Stomach smooth muscle (tissue), 2 donors: ENCODE results near the gene NDRG2.

Experiments
- H3K27ac ChIP-seq: one replicate; pipeline ENCODE4 v1.7.0; 2013; ENCODE audit warnings: mild to moderate bottlenecking, low read length, inconsistent platforms
- H3K27me3 ChIP-seq, 2 donors: one replicate each; pipeline ENCODE4 v1.7.0; 2013; ENCODE audit warnings: low read length in 2 of 2; ENCODE audit not compliant: insufficient read depth in 2 of 2, control insufficient read depth in 1 of 2
- H3K36me3 ChIP-seq, 2 donors: one replicate each; pipeline ENCODE4 v1.7.0; 2013; ENCODE audit warnings: low read length in 2 of 2; ENCODE audit not compliant: control insufficient read depth in 2 of 2, insufficient read depth in 2 of 2
- H3K4me1 ChIP-seq: one replicate; pipeline ENCODE4 v1.7.0; 2013; ENCODE audit warnings: low read length; ENCODE audit not compliant: control insufficient read depth, insufficient read depth
- H3K4me3 ChIP-seq, 2 donors: one replicate each; pipeline ENCODE4 v1.7.0; 2013; ENCODE audit warnings: low read length in 2 of 2
- H3K9ac ChIP-seq, 2 donors: one replicate each; pipeline ENCODE4 v1.7.0; 2013; ENCODE audit warnings: low read length in 2 of 2, mild to moderate bottlenecking in 1 of 2
- H3K9me3 ChIP-seq, 2 donors: one replicate each; pipeline ENCODE4 v1.7.0; 2013; ENCODE audit warnings: low read length in 2 of 2; ENCODE audit not compliant: control insufficient read depth in 2 of 2
- donor health status: healthy.
- donor health status: Pancreatic carcinoma.

Gene NDRG2

GRCh38 chr14:21024585-21025370, at the start of gene NDRG2:
Gene NDRG2, minus strand, starts transcription at chr14:21025061. Its CDS starts 1,746 bp downstream, at chr14:21023315.
- H3K36me3 ChIP-seq, result peaks cover 16 to 20% of the 10 kb centered on the region in 2 donors
- no peaks in the 10 kb centered on the region for H3K9me3 ChIP-seq
- peak within 1 kb of the TSS; percentile 77 to 78 for H3K9ac ChIP-seq
- H3K4me1 ChIP-seq, result peaks cover 30% of the 10 kb centered on the region
- H3K27me3 ChIP-seq, result no peaks in the 10 kb centered on the region
- H3K4me3 ChIP-seq, result peak within 1 kb of the TSS; percentile 91 to 94
- H3K27ac ChIP-seq, result peak within 1 kb of the TSS; percentile 78

- Histone ChIP-seq H3K36me3 (peaks cover 30 to 49% of the 10 kb centered on the region in 2 donors), H3K4me1 (peaks cover 33% of the 10 kb centered on the region), H3K27me3 (no peaks in the 10 kb centered on the region), H3K4me3 (no peak overlapping the region), H3K9me3 (no peaks in the 10 kb centered on the region), H3K27ac (no peak overlapping the region), H3K9ac (no peak overlapping the region)
These were observed 49.1 kb upstream of the NDRG2 start for GRCh38 chr14:21073921-21074320.

- Histone ChIP-seq H3K27me3 (no peaks in the 10 kb centered on the region), H3K27ac (peak overlapping the region; percentile 84), H3K9ac (no peak overlapping the region), H3K36me3 (peaks cover 22 to 38% of the 10 kb centered on the region in 2 donors), H3K4me3 (no peak overlapping the region), H3K9me3 (no peaks in the 10 kb centered on the region), H3K4me1 (peaks cover 38% of the 10 kb centered on the region)
These were observed 48.0 kb upstream of the NDRG2 start for GRCh38 chr14:21072781-21073339.

GRCh38 chr14:21072031-21072473, 47.2 kb upstream of the NDRG2 start:
- Histone ChIP-seq H3K4me1 (peaks cover 38% of the 10 kb centered on the region), H3K9ac (peak overlapping the region; percentile 22 to 74), H3K27ac (peak overlapping the region; percentile 84), H3K9me3 (no peaks in the 10 kb centered on the region), H3K27me3 (no peaks in the 10 kb centered on the region), H3K4me3 (peak overlapping the region; percentile 86 to 90), H3K36me3 (peaks cover 22 to 34% of the 10 kb centered on the region in 2 donors)

GRCh38 chr14:21071225-21072030, 46.6 kb upstream of the NDRG2 start:
- H3K9ac ChIP-seq, result peak overlapping the region; percentile 74 to 80
- peaks cover 19 to 29% of the 10 kb centered on the region in 2 donors for H3K36me3 ChIP-seq
- peaks cover 38% of the 10 kb centered on the region for H3K4me1 ChIP-seq
- peak overlapping the region; percentile 84 for H3K27ac ChIP-seq
- peak overlapping the region; percentile 86 to 90 for H3K4me3 ChIP-seq
- no peaks in the 10 kb centered on the region for H3K27me3 ChIP-seq
- H3K9me3 ChIP-seq, result no peaks in the 10 kb centered on the region

GRCh38 chr14:21070610-21071224, 45.9 kb upstream of the NDRG2 start:
- no peaks in the 10 kb centered on the region for H3K9me3 ChIP-seq
- peak overlapping the region; percentile 84 for H3K27ac ChIP-seq
- peaks cover 38% of the 10 kb centered on the region for H3K4me1 ChIP-seq
- peak overlapping the region; percentile 86 to 90 for H3K4me3 ChIP-seq
- H3K36me3 ChIP-seq, result peaks cover 12 to 21% of the 10 kb centered on the region in 2 donors
- H3K27me3 ChIP-seq, result no peaks in the 10 kb centered on the region
- peak overlapping the region; percentile 74 to 80 for H3K9ac ChIP-seq

GRCh38 chr14:21070083-21070609, 45.3 kb upstream of the NDRG2 start, which contains the start of gene ARHGEF40:
Gene ARHGEF40, plus strand, starts transcription at chr14:21070304. Its CDS starts 93 bp downstream, at chr14:21070397.
- Histone ChIP-seq H3K4me3 (peak within 1 kb of the TSS; percentile 86 to 90), H3K36me3 (peaks cover 9 to 16% of the 10 kb centered on the region in 2 donors), H3K9me3 (no peaks in the 10 kb centered on the region), H3K27me3 (no peaks in the 10 kb centered on the region), H3K9ac (peak within 1 kb of the TSS; percentile 74 to 80), H3K27ac (peak within 1 kb of the TSS; percentile 84), H3K4me1 (peaks cover 38% of the 10 kb centered on the region)

- no peaks in the 10 kb centered on the region for H3K27me3 ChIP-seq
- peak overlapping the region; percentile 68 to 86 for H3K4me3 ChIP-seq
- no peaks in the 10 kb centered on the region for H3K9me3 ChIP-seq
- H3K4me1 ChIP-seq, result peaks cover 38% of the 10 kb centered on the region
- peaks cover 9 to 12% of the 10 kb centered on the region in 2 donors for H3K36me3 ChIP-seq
- peak overlapping the region; percentile 60 for H3K27ac ChIP-seq
- peak overlapping the region; percentile 63 to 69 for H3K9ac ChIP-seq
These were observed 44.7 kb upstream of the NDRG2 start for GRCh38 chr14:21069388-21070082.

- Histone ChIP-seq H3K4me1 (peaks cover 38% of the 10 kb centered on the region), H3K4me3 (peak overlapping the region; percentile 68 to 86), H3K9ac (peak overlapping the region; percentile 63 to 68)
These were observed 43.9 kb upstream of the NDRG2 start for GRCh38 chr14:21068521-21069387.

More at GRCh38 chr14:21068521-21069387, 43.9 kb upstream of the NDRG2 start:
- Histone ChIP-seq H3K9me3 (no peaks in the 10 kb centered on the region), H3K27me3 (no peaks in the 10 kb centered on the region), H3K27ac (peak overlapping the region; percentile 60), H3K36me3 (peaks cover 5% of the 10 kb centered on the region in 2 donors)
